Putamen (tissue), 1 donor: ENCODE data around the gene CELF4.

ENCODE experiments used
- DNase-seq: peaks from one replicate; pipeline ENCODE4 v3.0.0-alpha.2; 2016; ENCODE audit warnings: low spot score

Gene CELF4

GRCh38 chr18:37280701-37281393 lies 284.8 kb downstream of the CELF4 start:
- peak; percentile 65 for DNase-seq

GRCh38 chr18:37277804-37278203 lies 287.8 kb downstream of the CELF4 start:
- peak; percentile 52 for DNase-seq

- no peak for DNase-seq
Measured at GRCh38 chr18:37276111-37276890, 289.3 kb downstream of the CELF4 start.

GRCh38 chr18:37275237-37275741 lies 290.3 kb downstream of the CELF4 start:
- no peak for DNase-seq

- no peak for DNase-seq
Measured at GRCh38 chr18:37274309-37275236, 291.0 kb downstream of the CELF4 start.

- no peak for DNase-seq
Measured at GRCh38 chr18:37272841-37273240, 292.8 kb downstream of the CELF4 start.

GRCh38 chr18:37272226-37272625 lies 293.4 kb downstream of the CELF4 start:
- DNase-seq = no peak

GRCh38 chr18:37270666-37271052 lies 294.9 kb downstream of the CELF4 start:
- no peak for DNase-seq

GRCh38 chr18:37270038-37270665 lies 295.4 kb downstream of the CELF4 start:
- DNase-seq = no peak

GRCh38 chr18:37266290-37266689 lies 299.3 kb downstream of the CELF4 start:
- no peak for DNase-seq

GRCh38 chr18:37265382-37265781 lies 300.2 kb downstream of the CELF4 start:
- no peak for DNase-seq

GRCh38 chr18:37264956-37265355 lies 300.6 kb downstream of the CELF4 start:
- no peak for DNase-seq

- no peak for DNase-seq
Measured at GRCh38 chr18:37261988-37262387, 303.6 kb downstream of the CELF4 start.

GRCh38 chr18:37261246-37261840 lies 304.3 kb downstream of the CELF4 start:
- no peak for DNase-seq

- DNase-seq = no peak
Measured at GRCh38 chr18:37260367-37261093, 305.1 kb downstream of the CELF4 start.

GRCh38 chr18:37259711-37260110 lies 305.9 kb downstream of the CELF4 start:
- DNase-seq = peak; percentile 62

- DNase-seq = no peak
Measured at GRCh38 chr18:37258819-37259218, 306.8 kb downstream of the CELF4 start.

GRCh38 chr18:37258131-37258530 lies 307.5 kb downstream of the CELF4 start:
- no peak for DNase-seq

- no peak for DNase-seq
Measured at GRCh38 chr18:37254973-37255372, 310.6 kb downstream of the CELF4 start.

- no peak for DNase-seq
Measured at GRCh38 chr18:37254236-37254754, 311.3 kb downstream of the CELF4 start.
